DOHH2 (cell line): Measurements from ENCODE around the gene GHR.

ENCODE experiments used
- H3F3A ChIP-seq: fragments of 200-600 bp; sonication (generic), shearing (Covaris generic); 2 replicates; pipeline ENCODE4 v1.6.0; 2016; ENCODE audit warnings: antibody characterized with exemption, mild to moderate bottlenecking; ENCODE audit not compliant: control insufficient read depth, insufficient read depth
- H3K27ac ChIP-seq: fragments of 200-600 bp; sonication (generic); 2 replicates; pipeline ENCODE4 v1.5.1; 2014; ENCODE audit warnings: low read depth, mild to moderate bottlenecking, low read length, moderate library complexity
- H3K27me3 ChIP-seq: fragments of 200-600 bp; sonication (generic); 2 replicates; pipeline ENCODE4 v1.6.1; 2014; ENCODE audit warnings: mild to moderate bottlenecking, low read length, mixed read lengths; ENCODE audit not compliant: control insufficient read depth
- H3K36me3 ChIP-seq: fragments of 200-600 bp; sonication (generic); 2 replicates; pipeline ENCODE4 v1.6.1; 2014; ENCODE audit warnings: mild to moderate bottlenecking, low read length, moderate library complexity, mixed read lengths; ENCODE audit not compliant: control insufficient read depth
- H3K4me1 ChIP-seq: fragments of 200-600 bp; sonication (generic); 2 replicates; pipeline ENCODE4 v1.6.1; 2014; ENCODE audit warnings: mild to moderate bottlenecking, low read length, mixed read lengths; ENCODE audit not compliant: control insufficient read depth
- H3K4me2 ChIP-seq: fragments of 200-600 bp; sonication (generic); 2 replicates; pipeline ENCODE4 v1.6.0; 2014; ENCODE audit warnings: mild to moderate bottlenecking, low read length, moderate library complexity
- H3K4me3 ChIP-seq: fragments of 200-600 bp; sonication (generic); 2 replicates; pipeline ENCODE4 v1.5.1; 2014; ENCODE audit warnings: mild to moderate bottlenecking, low read length, mixed read lengths
- H3K79me2 ChIP-seq: fragments of 200-600 bp; sonication (generic); 2 replicates; pipeline ENCODE4 v1.6.1; 2014; ENCODE audit warnings: mild to moderate bottlenecking, low read length, mixed read lengths; ENCODE audit not compliant: control insufficient read depth
- H3K9me2 ChIP-seq: fragments of 200-600 bp; sonication (generic); replicated peaks from 2 replicates; pipeline ENCODE4 v1.6.1; 2014; ENCODE audit warnings: mild to moderate bottlenecking, low read length, mixed read lengths; ENCODE audit not compliant: control insufficient read depth
- H3K9me3 ChIP-seq: fragments of 200-600 bp; sonication (generic); 2 replicates; pipeline ENCODE4 v1.6.1; 2014; ENCODE audit warnings: antibody characterized with exemption, low read length, mixed read lengths; ENCODE audit not compliant: control insufficient read depth, insufficient read depth
- H4K20me1 ChIP-seq: fragments of 200-600 bp; sonication (generic); 2 replicates; pipeline ENCODE4 v1.6.0; 2014; ENCODE audit warnings: low read depth, mild to moderate bottlenecking, antibody characterized with exemption, low read length, moderate library complexity; ENCODE audit not compliant: control insufficient read depth, insufficient read depth
- EZH2phosphoT487 ChIP-seq: fragments of 200-600 bp; sonication (generic); IDR thresholded peaks from 2 replicates; pipeline ENCODE4 v1.6.1; 2017; ENCODE audit warnings: borderline replicate concordance, mild to moderate bottlenecking, antibody characterized with exemption, low read length, moderate library complexity, mixed read lengths
- TF ChIP-seq, protein P1 (sequence below): fragments of 200-600 bp; sonication (generic); IDR thresholded peaks from one replicate; pipeline ENCODE4 v1.5.1; 2014; ENCODE audit warnings: antibody characterized with exemption, mild to moderate bottlenecking, low read depth, low read length; ENCODE audit not compliant: poor library complexity, severe bottlenecking

GHR gene

DNA sequence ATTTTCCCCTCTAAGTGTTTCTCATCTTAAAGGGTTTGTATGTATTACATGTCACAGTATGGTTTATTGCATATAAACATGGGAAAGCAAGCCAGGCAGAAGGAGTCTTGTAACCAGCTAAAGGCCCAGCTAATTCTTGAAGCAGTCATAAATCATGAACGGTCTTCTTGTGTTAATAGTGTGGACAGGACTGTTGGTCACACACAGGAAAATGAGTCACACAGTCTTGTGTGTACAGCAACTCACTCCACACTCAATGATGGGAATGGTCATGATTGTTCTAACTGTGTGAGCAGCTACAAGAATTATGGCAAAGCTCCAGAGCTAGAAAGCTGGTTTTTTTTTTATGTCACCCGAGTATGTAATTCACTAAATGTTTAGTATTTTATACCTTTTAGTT lies 123.9 kb downstream of the GHR start:
- TF ChIP-seq, protein P1, sequence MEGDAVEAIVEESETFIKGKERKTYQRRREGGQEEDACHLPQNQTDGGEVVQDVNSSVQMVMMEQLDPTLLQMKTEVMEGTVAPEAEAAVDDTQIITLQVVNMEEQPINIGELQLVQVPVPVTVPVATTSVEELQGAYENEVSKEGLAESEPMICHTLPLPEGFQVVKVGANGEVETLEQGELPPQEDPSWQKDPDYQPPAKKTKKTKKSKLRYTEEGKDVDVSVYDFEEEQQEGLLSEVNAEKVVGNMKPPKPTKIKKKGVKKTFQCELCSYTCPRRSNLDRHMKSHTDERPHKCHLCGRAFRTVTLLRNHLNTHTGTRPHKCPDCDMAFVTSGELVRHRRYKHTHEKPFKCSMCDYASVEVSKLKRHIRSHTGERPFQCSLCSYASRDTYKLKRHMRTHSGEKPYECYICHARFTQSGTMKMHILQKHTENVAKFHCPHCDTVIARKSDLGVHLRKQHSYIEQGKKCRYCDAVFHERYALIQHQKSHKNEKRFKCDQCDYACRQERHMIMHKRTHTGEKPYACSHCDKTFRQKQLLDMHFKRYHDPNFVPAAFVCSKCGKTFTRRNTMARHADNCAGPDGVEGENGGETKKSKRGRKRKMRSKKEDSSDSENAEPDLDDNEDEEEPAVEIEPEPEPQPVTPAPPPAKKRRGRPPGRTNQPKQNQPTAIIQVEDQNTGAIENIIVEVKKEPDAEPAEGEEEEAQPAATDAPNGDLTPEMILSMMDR = no peak
- no peak for TF ChIP-seq EZH2phosphoT487

DNA sequence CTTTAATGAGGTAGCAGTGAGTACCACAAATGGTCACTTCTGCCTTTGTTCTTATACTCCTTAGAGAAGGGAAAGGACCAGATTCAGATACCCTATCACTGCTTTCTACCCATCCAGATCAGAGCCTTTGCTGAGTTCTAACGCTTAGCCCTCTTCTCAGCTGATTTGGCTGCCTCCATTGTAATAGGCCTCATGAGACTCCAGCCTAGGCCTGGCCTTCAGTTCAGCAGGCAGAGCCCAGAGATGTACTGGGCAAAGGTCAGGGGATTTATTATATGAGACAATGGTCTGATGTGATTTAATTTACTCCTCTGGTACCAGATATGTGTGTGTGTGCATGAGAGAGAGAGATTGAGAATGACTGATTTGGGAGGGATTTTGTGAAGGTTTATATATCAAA lies 124.7 kb downstream of the GHR start:
- Histone ChIP-seq H4K20me1 (no peaks in the 10 kb centered on the region), H3K27me3 (no peaks in the 10 kb centered on the region), H3K9me2 (no peaks in the 10 kb centered on the region), H3F3A (no peaks in the 10 kb centered on the region), H3K9me3 (no peaks in the 10 kb centered on the region), H3K27ac (no peak overlapping the region), H3K79me2 (no peaks in the 10 kb centered on the region), H3K4me2 (no peak overlapping the region), H3K4me3 (no peak overlapping the region), H3K36me3 (no peaks in the 10 kb centered on the region), H3K4me1 (no peaks in the 10 kb centered on the region)
- TF ChIP-seq, protein P1 = no peak
- TF ChIP-seq EZH2phosphoT487 = no peak

More for the DNA sequence above, 123.9 kb downstream of the GHR start:
- Histone ChIP-seq H3K27ac (no peak overlapping the region), H4K20me1 (no peaks in the 10 kb centered on the region), H3F3A (no peaks in the 10 kb centered on the region), H3K4me2 (no peak overlapping the region), H3K4me3 (no peak overlapping the region), H3K79me2 (no peaks in the 10 kb centered on the region), H3K9me2 (no peaks in the 10 kb centered on the region), H3K27me3 (no peaks in the 10 kb centered on the region), H3K9me3 (no peaks in the 10 kb centered on the region), H3K4me1 (no peaks in the 10 kb centered on the region), H3K36me3 (no peaks in the 10 kb centered on the region)

DNA sequence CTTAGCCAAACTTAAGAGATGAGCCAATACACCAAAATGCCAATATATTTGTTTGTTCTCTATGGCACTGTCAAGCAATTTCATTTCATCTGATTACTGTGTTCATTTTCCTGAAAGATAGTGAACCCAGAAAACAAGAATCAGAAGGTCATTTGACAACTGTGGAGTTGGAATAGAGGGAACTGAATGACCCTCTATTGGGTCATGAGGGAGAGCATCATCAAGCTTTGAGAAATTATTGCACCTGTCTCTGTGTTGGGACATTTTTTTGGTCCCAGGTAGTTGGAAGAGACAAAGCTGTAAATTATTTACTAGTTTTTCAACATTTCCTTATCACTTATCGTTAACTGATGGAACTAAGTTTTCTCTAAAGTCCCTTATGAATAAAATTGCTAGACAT lies 129.4 kb downstream of the GHR start:
- Histone ChIP-seq H3K9me3 (no peaks in the 10 kb centered on the region), H3K4me3 (no peak overlapping the region), H3K4me2 (no peak overlapping the region), H3K79me2 (no peaks in the 10 kb centered on the region), H3F3A (no peaks in the 10 kb centered on the region), H3K4me1 (no peaks in the 10 kb centered on the region), H3K9me2 (no peaks in the 10 kb centered on the region), H3K27me3 (no peaks in the 10 kb centered on the region), H3K27ac (no peak overlapping the region), H4K20me1 (no peaks in the 10 kb centered on the region), H3K36me3 (no peaks in the 10 kb centered on the region)
- TF ChIP-seq EZH2phosphoT487 = no peak
- TF ChIP-seq, protein P1 = no peak

DNA sequence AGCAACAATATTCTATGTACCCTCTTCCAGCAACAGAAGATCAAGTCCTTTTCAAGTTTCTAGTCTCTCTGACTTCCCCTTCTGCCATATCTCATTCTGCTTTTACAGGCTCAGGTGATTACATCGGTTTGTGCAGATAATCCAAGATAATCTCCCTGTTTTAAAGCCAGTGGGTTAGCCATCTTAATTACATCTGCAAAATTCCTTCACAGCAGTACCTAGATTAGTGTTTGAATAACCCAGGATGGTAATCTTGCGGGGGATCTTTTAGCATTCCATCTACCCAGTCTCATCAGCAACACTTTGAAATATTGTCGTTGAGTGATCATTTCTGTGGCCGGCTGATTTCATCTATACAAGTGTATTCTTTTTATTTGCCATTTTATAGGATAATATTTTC lies 130.2 kb downstream of the GHR start:
- no peaks in the 10 kb centered on the region for H3K36me3 ChIP-seq
- no peaks in the 10 kb centered on the region for H3K9me3 ChIP-seq
- no peak overlapping the region for H3K27ac ChIP-seq
- H3K4me3 ChIP-seq = no peak overlapping the region
- no peaks in the 10 kb centered on the region for H3K9me2 ChIP-seq
- H3K79me2 ChIP-seq = no peaks in the 10 kb centered on the region
- H3F3A ChIP-seq = no peaks in the 10 kb centered on the region
- H4K20me1 ChIP-seq = no peaks in the 10 kb centered on the region
- no peaks in the 10 kb centered on the region for H3K4me1 ChIP-seq
- H3K4me2 ChIP-seq = no peak overlapping the region
- no peak for TF ChIP-seq EZH2phosphoT487
- no peaks in the 10 kb centered on the region for H3K27me3 ChIP-seq
